GM15510 (cell line): ENCODE measurements around the gene CYP24A1.

ENCODE experiments used
- POLR2A ChIP-seq: IDR thresholded peaks from 3 replicates; pipeline ENCODE4 v1.6.1; 2011; ENCODE audit warnings: borderline replicate concordance; ENCODE audit not compliant: insufficient read length; ENCODE audit errors: extremely low read depth

CYP24A1 gene

DNA sequence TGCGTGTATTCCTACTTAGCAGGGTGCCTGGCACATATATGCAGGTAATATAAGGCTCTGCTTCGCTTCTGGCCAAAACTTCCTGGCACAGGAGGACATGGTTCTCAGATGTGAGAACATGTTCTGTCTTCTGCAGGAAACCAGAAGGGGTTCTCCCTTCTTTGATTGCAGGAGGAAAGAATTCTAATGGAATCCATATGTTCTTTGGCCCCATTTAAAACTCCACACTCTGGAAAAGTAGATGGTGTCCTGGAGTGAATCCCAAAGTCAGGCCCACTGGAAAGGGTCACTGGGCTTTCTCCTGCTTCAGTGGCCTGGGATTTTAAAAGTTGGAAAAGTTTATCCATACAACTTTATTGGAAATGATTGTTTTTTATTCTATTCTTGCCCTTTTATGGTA lies 16.4 kb upstream of the CYP24A1 start:
- no peak for TF ChIP-seq POLR2A

DNA sequence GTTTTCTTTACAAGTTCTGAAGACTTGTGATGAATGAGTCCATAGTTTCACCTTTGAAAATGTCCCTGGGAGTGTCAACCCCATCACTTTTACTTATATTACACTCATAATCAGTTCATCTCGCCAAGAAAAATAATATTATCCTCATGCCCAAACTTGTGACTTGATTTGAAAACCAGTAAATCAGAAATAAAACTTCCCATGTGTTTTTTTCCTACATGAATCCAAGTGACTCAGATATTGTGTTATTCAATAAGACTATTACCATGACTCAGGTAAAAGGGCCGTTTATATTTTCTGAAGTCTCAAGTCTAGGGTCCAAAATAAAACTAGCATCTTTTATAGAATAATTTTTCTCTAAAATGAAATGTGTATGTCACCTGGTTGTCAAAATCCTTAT lies 15.8 kb upstream of the CYP24A1 start:
- no peak for TF ChIP-seq POLR2A

DNA sequence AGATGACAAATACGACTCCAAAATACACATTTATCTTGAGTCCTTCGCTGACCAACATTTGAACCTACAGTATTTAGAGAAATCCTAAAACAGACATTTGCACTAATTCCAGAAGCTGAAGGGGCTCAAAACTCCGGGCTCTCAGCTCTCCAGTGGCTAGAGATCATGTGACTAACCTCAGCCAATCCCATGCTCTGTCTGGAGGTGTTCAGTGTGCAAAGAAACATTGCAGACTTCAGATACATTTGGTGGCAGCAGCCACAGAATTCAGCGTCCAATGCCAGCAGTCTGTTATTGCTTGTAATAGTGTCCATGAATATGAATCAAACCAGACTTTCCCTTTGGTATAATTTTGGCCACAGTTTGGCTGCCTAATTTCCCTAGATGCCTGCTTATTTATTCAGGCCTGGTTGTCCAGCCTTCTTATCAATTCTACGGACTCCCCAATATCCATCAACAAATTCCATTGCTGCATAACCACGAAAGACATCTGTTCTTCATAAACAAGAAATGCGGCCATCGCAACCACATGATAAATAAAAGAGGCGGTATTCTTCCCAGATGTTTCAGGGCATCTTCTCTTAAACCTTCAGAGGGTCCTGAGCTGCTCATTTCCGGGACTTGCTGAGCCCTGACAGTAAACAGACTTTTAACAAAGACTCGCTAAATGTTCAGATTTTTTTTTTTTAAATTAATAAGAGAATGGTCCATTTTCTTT lies 14.5 kb upstream of the CYP24A1 start:
- TF ChIP-seq POLR2A = no peak

DNA sequence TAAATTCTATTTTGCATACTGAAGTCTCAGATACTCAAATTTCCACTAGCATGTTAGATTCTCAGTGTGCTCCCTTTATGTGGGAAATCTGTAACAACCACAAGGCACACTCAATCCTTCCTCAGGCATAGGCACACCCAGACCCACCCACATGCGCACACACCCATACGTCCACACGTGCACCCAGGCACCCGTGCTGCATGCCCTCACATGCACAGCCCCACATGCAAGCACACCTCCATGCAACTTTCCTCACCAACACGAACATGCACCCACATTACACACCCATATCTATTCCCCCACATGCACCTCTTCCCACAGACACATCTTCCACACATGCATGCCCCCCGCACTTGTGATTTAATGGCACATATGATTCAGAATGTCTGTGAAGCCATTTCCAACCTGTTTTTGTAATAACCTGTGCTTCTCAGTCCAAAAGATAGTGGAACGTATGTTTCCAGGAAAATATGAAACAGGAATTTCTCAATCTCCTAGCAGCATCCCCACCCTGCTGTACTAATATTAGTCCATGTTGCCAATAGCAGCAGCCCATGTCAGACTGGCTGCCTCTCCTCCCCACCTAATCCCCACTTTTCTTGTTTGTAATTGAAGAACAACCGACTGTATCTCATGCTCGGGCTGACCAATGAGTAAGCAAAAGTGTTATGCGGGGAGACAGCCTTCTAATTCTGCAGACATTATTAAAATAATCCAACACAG lies 11.3 kb upstream of the CYP24A1 start:
- no peak for TF ChIP-seq POLR2A

DNA sequence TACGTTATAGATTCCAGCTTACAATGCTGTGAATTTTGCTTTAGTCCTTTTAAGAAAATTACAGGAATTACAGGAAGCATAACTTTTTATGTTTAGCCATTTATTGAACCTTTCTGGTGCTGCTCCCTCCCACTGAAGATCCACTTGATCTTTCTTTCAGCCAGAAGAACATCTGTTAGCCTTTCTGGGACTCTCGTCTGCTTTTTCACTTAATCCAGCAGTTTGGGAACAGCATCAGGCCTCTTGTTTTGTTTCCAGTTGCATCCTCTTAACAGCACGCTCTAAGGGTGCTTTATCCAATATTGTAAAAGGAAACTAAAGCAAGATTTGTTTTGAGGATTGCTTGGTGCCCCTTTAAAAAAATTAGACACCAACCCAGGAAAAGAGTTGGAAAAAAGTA lies 10.3 kb upstream of the CYP24A1 start:
- TF ChIP-seq POLR2A = no peak

DNA sequence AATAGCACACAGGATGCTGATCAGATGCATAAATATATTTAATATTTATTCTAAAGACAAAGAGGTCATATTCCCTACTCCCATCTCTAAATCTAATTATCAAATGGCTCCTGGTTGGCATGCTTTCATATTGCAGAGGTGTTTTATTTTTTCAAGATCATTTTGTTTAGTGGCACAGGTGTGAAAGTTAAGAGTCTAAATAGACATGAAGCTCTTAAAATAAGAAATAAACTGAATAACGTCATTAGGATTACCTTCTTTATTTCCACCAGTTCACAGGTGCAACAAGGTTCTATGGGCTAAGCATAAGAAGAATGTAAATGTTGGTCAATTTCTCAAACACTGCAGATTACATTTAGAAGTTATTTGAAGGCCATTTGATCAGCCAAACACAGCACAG lies 7.1 kb upstream of the CYP24A1 start:
- no peak for TF ChIP-seq POLR2A

DNA sequence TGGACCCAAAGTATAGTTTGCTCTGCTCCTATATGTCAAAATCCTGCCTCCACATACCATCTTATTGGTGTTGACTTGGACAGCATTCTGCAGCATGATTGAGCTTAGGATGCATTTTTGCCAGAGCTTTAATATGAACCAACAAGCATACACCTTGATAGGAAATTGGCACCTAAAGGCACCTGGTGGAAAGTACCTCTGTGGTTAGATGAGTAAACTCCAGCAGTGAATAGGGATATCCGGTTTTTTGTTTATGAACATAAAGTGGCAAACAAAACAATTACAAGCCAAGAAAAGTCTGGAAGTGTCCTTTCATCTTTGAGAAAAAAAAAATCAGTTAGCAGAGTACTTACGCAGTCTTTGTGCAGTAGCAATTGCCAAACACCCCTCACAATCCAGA lies 6.2 kb upstream of the CYP24A1 start:
- no peak for TF ChIP-seq POLR2A

DNA sequence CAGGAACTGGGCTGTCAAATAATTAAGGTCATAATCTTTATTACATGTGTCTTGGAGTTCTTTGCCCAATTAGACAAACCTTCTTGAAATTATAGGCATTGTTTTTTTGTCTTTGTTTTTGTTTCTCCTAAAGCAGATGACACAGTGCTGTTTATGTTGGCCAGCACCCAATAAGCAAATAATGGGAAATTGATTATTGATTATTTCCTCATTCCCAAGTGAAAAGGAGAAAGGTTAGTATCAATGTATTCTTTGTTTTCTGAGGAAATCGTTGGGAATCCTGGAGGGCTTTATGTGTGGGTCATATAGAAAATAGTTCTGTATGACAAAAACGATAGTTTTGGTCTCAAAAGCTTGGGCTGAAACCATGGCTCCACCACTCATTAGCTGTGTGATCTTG lies 4.5 kb upstream of the CYP24A1 start:
- TF ChIP-seq POLR2A = no peak

DNA sequence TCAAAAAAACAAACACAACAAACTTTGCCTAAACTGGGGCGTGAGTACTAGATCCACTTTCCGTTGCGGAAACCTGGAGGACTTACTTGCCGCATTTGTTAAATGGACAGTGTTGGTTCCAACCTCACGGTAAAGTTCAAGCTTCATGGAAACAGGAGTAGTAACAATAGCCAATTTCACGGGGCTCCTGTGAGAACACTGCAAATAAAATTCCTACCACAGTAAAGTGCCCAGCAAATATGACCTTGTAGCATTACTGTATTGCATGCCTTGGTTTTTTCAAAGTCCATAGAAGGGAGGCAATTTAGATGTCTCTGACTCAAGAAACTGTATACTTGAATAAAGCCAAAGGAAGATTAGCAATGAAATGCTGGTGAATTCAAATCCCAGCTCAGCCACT lies 3.6 kb upstream of the CYP24A1 start:
- no peak for TF ChIP-seq POLR2A

DNA sequence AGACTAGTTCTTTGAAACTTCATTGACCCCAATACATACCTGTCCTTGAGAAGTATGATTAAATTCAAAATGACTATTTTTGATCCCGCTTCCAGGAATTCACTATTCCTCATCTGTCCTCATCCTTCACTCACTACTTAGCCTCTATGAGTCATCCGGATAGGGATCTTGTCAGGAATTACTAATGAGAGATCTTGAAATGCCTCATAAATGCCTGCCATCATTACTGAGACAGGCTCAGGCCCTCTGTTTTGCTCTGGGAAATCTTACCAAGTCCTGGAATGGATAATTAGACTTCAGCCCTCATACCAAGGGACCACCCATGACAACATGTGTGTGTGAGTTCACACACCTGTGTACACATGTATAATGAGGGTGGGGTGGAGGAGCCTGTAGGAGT lies 2.8 kb upstream of the CYP24A1 start:
- TF ChIP-seq POLR2A = no peak

DNA sequence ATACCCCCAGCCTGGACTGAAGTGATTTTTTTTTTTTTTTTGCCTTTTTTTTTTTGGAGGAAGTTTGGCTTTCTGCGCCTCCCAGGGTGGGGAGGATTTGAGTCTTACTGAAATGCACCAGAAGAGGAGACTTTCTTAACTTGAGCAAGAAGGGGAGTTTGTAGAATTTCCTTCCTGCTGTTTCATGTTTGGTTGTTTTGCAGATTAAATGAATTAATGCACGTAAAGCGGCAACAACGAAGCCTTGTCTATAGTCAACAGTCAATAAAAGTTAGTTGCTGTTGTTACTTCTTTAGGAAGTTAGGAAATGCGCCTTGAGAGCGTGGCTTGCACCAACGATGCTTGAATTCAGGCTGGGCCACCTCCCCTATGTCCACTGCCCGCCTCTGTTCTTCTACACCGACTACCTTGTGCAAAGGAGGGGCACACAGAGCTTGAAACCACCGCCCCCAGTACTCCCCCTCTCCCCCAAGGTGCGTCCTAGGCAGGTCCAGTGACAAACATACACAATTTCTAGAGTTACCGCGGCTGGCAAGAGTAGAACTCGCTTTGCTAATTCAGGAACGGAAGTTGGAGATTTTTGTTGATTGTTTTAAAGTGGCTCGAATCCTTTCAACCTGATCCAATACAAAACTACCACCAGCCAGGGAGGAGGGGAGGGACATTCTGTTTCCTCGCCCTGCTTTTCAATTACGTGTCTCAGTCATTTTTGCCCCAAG lies 830 bp upstream of the CYP24A1 start:
- no peak for TF ChIP-seq POLR2A

DNA sequence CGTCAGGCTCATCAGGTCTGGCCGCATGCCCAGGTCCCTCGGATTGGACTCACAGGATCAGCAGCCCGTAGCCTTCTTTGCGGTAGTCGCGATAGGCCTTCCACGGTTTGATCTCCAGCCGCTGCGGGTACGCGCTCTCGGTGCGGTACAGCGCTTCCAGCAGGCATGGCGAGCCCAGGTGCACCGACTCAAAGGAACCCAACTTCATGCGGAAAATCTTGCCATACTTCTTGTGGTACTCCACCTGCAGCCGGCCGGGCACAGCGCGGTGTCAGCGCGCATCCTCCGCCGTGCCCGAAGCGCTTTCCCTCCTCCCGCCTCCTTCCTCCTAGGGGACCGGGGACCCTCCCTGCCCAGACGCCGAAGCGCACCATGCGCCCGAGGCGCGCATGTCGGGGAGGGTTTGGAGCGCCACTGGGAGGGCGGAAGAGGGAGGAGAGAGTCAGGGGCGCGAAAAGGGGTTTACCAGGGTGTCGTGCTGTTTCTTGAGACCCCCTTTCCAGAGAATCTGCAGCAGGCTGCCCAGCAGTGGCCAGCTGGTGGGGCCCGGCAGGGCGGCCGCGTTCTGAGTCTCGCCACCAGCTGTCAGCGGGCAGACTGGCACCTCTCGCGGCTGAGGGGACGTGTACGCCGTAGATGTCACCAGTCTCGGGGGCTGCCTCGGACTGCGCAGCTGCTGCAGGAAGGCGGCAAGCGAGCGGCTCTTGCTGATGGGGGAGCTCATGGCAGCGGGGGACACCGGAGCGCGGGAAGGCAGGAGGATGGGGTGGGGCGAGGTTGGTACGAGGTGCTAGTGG lies 732 bp downstream of the CYP24A1 start:
- no peak for TF ChIP-seq POLR2A

DNA sequence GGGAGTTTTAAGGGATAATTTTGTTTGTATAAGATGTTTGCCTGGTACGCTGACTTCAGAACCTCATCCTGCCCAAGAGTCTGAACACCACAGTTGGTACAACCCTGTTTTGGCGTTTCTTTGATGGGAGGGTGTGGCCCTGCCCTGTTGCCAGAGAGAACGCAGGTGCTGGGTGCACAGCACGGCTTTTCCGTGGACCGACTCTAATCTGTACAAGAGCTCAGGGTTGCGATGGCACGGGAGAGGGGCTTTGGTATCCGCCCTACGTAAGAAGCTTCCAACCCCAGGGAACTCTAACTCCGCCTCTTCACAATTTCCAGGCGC lies 1.3 kb downstream of the CYP24A1 start:
- TF ChIP-seq POLR2A = no peak

DNA sequence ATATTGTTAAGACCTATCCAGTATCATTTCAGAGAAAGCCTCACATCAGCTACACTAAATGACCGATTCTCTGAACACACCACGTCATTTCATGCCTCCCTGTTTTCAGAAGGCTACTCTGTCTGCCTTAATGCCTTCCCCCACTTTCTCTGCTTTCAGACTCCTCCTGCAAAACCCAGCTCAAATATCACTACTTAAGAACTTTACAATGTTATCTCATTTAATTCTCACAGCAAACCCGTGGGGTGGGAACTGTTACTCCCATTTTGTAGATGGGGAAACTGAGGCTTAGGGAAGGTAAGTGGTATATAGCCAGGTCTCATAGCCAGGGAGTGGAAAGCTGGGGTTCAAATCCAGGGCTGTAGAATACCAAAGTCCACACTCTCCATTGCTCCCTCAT lies 2.8 kb downstream of the CYP24A1 start:
- no peak for TF ChIP-seq POLR2A

DNA sequence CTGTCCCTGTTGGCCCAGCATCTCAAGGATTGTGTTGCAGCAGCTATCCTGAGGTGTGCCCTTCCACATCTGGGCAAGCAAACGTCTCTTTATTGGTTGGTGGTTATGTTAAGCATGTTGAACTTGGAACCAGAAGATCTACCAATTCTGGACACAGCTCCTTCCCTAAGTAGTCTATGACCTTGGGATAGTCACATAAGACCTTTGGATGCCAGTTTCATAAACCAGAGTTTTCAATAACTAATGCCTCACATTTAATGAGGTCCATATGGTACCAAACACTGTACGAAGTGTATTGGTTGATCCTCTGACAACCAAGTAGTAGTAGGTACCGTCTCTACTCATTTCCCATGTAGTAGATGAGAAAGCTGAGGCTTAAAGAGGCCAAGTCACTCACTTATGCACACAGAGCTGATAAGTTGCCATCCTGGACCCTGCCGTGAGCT lies 3.7 kb downstream of the CYP24A1 start:
- TF ChIP-seq POLR2A = no peak
